SK-N-SH (cell line): ENCODE data around the gene IFNA4.
"Not testable (repeated sequence)": the region's sequence is repeated elsewhere in the genome, so short reads cannot be mapped to it uniquely, and the experiment has no call there.

Source experiments
- CTCF ChIP-seq: fragments of 200-600 bp; sonication (generic); IDR thresholded peaks from 2 replicates; pipeline ENCODE4 v1.6.1; 2017; ENCODE audit warnings: antibody characterized with exemption, mild to moderate bottlenecking, moderate library complexity
- GATA2 ChIP-seq: sonication (generic); formaldehyde crosslinking; IDR thresholded peaks from 2 replicates; pipeline ENCODE4 v1.5.0; 2020; ENCODE audit warnings: mild to moderate bottlenecking, missing genetic modification reagents
- MAX ChIP-seq: IDR thresholded peaks from 2 replicates; pipeline ENCODE4 v1.4.0; 2012; ENCODE audit warnings: low read depth
- MEF2A ChIP-seq: IDR thresholded peaks from 2 replicates; pipeline ENCODE4 v1.4.0; 2012; ENCODE audit warnings: low read depth, borderline replicate concordance
- REST ChIP-seq: IDR thresholded peaks from 2 replicates; pipeline ENCODE4 v1.6.1; 2012; ENCODE audit warnings: mild to moderate bottlenecking, low read depth, low read length, moderate library complexity
- RFX5 ChIP-seq: IDR thresholded peaks from 2 replicates; pipeline ENCODE4 v1.6.1; 2012; ENCODE audit warnings: mild to moderate bottlenecking, improper control_type of control experiment, low read length
- SMC3 ChIP-seq: IDR thresholded peaks from 2 replicates; pipeline ENCODE4 v1.6.1; 2012; ENCODE audit warnings: low read depth, low read length, improper control_type of control experiment
- TAF1 ChIP-seq: IDR thresholded peaks from 2 replicates; pipeline ENCODE4 v1.6.1; 2012; ENCODE audit warnings: low read depth, mild to moderate bottlenecking, low read length, moderate library complexity, borderline replicate concordance
- TCF12 ChIP-seq: IDR thresholded peaks from 2 replicates; pipeline ENCODE4 v1.4.0; 2012
- USF2 ChIP-seq: fragments of 150-350 bp; IDR thresholded peaks from 2 replicates; pipeline ENCODE4 v1.6.1; 2017; ENCODE audit warnings: antibody characterized with exemption, low read length, low read depth, borderline replicate concordance

- TF ChIP-seq RFX5, SMC3, USF2, CTCF, MEF2A, REST, TAF1, GATA2, MAX, TCF12: not testable (repeated sequence)
Observed at GRCh38 chr9:21166560-21166959, 20.8 kb downstream of the IFNA4 start, which contains the start of gene IFNA21.
